GM18867 (cell line): ENCODE data around the gene CFDP1.
A peak's percentile ranks its signal among the peaks of the same experiment; 100 is the strongest.
"Not testable (repeated sequence)": the region's sequence is repeated elsewhere in the genome, so short reads cannot be mapped to it uniquely, and the experiment has no call there.

Experiments
- ATAC-seq: cut with Tn5 transposase; IDR thresholded peaks from one replicate; pipeline ENCODE4 v1.9.1; 2021; ENCODE audit warnings: mild to moderate bottlenecking, moderate library complexity; ENCODE audit not compliant: unreplicated experiment

CFDP1 gene

DNA sequence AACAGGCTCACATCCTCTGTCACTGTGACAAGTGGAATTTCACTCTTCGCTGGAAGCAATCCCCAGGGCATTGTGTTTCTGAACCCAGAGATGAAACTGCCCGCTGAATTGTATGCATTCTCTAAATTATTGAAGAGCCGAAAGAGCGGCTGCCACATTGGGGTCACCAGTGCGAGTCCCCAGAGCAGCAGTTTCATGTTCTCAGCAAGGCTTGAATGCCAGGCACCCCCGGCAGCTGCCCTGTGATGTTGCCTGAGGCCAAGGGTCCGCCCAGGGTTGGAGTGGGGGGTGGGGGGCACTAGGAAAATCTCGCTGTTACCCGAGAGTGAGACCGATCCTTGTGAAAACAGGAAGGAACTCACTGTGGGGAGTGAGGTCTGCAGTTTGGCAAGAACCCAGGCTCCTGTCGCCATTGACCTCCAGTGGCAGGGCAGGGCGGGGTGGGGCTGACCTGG, 161.2 kb downstream of the CFDP1 start:
- ATAC-seq, result no peak

DNA sequence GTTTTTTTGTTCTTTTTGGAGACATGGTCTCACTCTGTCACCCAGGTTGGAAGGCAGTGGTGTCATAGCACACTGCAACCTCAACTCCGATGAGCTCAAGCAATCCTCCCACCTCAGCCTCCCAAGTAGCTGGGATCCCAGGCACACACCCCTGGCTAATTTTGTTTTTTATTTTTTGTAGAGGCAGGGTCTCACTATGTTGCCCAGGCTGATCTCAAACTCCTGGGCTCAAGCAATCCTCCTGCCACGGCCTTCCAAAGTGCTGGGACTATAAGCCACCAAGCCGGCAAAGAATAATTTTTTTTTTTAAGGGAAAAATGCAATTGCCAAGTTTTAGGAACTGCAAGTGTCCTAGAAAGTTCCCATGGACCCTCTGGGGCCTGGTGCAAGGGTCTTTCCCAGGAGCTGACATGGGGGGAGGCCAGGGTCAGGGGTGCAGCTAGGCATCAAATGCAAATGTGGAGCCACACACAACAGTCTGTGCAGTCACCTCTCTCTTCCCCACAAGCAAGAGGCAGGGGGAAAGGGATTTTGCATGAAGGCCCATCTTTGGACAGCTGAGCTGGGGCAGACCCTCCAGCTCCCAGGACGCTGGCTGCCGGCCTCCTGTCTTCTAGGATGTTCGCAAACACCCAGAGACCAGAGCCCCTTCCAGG, 161.7 kb downstream of the CFDP1 start:
- ATAC-seq, result no peak

DNA sequence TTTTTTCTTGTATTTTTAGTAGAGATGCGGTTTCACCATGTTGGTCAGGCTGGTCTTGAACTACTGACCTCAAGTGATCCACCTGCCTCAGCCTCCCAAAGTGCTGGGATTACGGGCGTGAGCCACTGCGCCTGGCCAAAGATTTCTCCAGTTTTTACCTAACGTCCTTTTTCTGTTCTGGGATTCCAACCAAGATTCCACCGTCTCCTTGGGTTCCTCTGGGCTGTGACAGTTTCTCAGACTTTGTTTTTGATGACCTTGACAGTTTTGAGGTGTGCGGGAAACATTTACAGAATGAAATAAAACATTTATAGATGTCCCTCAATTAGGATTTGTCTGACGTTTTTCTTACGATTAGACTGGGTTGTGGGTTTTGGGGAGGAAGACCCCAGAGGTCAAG, 163.9 kb downstream of the CFDP1 start:
- ATAC-seq, result not testable (repeated sequence)

DNA sequence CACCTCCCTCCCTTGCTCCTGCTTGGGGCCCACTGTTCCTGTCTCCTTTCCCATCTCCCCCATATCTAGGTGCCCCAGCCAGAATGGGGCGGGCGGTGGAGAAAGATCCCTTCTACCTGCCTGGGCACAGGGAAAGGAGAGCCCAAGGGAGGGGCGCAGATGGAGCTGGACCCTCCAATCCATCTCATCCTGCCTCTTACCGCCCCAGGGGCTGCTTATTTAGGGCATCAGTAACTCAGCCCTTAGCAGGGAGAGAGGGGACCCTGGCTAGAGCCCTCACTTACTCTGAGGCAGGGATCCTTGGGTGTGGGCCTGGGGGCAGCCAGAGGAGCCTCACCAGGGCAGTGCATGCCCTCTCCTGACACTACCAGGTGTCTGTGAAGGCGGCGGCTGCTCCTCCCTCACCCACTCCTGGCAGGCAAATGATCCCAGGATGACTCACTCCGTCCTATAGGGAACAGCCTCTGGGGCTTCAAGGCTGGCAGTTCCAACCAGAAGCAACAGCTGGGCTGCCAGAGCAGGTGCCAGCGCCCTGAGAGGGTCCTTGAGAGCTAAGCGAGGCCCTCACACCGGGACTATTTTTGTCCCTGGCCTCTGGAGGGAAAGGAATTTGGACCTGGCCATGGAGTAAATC, 165.6 kb downstream of the CFDP1 start:
- ATAC-seq, result no peak

DNA sequence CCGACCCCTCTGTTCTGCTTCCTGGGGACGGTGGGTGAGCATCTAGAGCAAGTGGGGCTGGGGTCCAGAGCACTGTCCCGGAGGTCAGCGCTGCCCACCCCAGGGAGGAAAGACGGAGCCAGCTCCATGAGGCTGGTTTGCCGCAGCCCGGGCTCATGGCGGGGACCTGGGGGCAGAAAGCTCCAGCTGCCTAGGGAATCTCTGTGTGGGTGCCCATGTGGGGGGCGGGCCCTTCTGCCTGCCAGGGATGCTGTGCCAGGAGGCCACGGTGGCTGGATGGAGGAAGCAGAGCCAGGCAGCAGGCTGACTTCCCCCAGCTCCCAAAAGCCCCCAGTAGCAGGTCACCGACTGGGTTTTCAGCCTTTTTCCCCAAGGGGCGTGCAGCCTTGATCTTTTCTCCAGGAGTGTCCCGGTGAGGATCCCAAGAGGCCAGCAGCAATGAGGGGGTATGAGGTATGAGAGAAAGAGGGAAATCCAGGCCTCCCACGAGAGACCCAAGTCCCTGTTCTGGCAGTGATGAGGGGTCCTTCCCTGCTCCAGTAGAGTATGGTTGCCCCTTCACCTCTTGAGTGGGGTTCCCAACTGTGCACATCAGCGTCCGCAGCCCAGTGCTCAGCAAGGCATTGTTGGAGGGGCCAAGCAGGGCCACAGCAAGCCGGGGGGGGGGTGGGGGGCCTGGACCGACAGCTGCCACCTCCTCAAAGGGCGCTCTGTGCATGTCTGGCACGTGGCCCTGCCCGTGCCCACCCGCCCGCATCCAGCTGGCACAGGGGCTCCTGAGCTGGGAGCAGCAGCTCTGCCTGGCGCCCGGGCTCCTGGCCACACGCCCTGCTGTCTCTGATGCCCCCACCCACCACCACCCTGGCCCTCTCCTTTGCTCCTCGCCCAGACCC, 166.3 kb downstream of the CFDP1 start:
- ATAC-seq, result no peak

DNA sequence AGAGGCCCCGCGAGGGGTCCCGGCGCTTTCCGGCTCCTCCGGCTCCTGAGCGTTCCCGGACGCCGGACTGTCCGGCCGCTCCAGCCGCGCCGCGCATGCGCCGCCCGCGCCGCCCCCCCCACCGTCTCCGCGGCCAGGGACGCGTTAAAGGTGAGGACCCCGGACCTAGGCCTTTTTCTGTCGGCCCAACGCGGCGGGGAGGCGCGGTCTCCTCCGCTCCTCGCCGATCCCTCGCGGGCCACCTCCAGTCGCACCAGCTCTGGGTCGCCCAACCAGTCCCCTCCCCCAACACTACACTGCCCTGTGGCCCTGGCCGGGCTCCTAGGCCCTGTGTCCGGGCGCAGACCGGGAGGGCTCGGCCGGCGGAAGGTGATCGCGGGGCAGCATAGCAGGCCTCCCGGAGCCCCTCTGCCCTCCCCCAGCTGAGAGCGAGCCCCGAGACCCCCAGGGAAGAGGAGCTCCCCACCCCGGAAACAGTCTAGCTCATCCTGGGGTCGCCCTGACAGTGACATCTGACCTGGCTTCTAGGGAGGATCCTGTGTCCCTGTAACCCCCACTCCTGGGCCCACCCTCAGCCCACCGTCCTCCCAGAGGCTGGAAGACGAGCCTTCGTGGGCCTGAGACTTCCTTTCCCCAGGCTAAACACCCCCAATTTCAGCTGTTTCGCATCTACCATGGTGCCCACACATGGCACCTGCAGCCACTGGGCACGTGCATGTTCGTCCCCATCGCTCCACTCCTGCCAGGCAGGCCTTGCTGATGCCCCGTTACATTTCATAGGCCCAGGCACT, 167.2 kb downstream of the CFDP1 start:
- ATAC-seq, result peak; percentile 76

DNA sequence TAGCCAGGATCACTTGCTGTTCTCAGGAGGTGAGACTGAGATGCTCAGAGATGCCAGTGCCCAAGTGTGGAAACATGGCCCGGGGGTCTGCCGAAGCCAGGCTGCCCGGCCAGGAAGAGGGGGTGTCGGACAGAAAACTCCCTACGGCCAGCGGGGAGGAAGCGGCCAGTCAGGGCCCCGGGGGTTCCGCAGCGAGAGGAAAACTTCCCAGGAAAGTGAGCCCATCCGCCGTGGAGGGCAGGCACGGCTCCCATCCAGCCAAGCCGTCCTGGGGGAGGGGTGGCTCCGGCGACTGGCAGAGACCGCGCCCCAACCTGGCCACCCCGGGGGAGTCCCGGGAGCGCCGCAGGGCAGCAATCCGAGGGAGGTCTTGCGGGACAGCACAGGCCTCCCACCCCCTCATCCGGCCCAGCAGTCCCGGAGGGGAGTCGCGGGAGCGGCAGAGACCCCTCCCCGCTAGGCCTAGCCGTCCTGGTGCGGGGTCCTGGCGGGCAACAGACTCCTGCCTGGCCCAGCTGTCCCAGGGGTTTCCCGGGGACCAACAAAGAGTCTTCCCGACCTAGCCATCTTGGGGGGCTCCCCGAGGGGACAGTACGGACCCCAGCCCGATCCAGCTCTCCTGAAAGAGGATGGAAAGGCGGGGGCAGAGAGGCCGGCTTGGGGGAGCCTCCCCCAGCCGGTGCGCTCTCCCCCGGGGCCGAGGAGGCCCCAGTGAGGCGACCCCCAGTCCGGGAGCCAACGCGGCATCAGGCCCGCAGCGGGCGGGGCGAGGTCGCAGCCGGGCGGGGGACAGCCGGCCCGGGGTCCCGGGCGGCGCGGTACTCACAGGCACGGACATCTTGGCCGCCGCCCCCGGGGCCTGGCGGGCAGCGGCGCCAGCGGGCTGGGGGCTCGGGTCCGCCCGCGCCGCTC, 168.0 kb downstream of the CFDP1 start:
- peak; percentile 13 for ATAC-seq

DNA sequence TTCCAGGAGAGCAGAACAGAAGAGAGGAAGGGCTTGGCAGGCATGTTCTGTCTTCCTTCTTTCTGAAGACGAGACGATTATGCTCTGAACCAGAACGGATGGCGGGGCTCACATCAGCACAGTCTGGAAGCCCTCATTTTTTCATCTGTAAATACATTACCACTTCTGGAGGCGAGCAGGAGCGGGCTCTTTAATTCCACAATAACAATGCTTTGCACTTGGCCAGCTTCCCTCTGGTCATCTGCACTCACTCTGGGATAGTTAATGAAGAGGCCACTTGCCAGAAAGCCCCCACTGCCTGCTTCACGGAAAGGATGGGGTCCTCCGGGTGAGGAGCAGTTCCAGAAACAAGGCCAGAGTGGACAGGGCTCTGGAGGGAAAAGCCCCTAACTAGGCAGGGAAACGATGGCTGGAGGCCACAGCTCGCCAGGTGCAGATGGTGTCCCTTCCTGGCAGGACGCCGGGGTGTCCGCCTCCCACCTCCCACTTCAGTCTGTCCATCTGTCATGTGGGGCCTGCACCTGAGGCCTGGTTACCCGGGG, 168.8 kb downstream of the CFDP1 start:
- ATAC-seq, result no peak

DNA sequence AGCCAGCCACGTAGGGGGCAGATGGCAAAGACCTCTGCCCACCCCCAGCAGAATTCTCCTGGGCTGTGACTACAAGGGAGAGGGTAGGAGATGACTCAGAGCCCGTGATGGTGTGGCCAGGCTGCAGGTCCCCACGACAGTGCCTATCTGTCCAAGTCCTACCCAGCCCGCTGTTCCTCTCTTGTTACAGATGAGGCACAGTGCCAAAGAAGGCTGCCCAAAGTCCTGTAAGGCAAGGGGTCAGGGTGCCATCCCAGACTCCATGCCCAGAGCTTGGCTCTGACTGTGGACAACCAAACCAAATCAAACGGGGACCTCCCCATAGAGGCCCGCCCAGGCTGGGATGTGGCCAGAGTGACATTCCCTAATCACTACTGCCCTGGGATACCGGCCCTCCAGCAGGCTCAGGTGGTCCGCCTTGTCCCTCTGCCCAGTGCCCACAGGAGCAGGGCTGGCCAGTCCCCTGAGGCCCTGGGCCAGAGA, 169.3 kb downstream of the CFDP1 start:
- ATAC-seq, result no peak

DNA sequence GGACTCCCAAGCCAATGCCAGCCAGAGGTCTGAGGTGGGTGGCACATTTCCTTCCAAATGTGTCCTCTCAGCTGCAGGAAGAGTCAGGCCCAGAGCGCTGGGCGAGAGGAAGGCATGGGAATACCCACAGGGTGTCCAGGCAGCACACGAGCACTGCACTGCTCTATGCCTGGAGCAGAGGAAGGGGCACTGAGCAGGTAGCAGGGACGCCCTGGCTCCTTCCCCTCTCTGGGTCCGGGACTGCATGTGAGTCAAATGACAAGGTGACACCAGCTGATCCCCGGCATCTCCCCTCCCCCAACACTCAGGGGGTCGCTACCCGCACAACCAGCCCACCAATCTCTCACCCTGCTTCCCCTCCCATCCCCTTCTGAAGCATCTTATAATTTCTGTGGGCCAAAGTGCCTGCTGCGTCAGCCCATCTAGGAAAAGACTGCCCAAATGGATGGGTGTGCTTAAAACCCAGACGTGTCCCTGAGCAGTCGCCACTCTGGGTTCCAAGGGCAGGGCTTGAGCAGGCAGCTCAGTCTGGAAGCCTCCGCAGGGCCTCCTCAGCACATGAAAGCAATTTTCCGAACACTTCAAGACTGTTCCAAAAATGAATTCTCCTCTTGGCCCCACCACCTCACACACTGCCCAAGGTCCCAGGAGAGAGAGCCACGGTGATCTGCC, 169.9 kb downstream of the CFDP1 start:
- ATAC-seq, result no peak

DNA sequence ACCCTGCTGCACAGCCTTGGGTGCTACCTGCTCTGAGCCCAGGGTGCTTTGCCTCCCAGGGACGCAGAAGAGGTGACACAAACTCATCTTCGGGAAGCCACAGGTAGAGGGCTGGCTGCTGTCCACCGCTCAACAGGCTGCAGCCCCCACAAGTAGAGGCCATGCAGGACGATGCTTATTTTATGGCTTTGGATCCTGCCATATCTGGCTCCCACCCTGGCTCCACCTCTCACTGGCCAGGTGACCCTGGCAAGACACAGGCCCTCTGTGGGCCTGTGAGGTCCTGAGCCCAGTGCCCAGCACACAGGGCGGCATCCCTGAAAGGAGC, 170.5 kb downstream of the CFDP1 start:
- ATAC-seq, result no peak

DNA sequence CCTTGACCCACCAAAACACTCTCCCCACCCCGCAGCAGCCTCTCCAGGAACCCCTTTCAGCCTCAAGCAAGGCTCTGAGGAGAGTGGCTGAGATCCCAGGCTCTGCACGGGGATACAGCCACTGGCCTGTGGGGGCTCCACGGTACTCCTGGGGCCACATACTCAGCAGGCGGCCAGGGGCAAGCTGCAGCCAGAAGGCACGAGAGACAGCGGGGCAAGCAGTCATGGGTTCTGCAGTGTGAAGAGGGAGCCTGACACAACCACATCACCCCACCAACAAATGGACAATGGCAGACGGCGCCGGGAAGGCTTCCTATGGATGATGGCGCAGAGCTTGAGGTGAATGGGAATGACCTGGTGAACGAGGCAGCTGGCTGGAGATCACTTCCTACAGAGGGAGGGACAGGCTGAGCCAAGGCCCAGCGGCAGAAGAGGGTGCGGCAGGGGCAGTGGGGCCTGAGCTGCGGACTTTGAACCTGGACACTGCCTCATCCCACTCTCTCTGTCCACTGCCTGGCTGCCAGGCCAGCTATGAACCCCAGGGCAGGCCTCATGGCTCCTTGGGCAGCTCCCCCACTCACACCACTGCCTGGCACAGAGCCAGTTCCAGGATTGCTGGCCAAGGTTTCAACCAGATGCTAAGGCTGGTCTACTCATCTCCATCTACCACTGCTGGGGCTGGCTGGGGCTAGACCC, 171.1 kb downstream of the CFDP1 start:
- ATAC-seq, result no peak

DNA sequence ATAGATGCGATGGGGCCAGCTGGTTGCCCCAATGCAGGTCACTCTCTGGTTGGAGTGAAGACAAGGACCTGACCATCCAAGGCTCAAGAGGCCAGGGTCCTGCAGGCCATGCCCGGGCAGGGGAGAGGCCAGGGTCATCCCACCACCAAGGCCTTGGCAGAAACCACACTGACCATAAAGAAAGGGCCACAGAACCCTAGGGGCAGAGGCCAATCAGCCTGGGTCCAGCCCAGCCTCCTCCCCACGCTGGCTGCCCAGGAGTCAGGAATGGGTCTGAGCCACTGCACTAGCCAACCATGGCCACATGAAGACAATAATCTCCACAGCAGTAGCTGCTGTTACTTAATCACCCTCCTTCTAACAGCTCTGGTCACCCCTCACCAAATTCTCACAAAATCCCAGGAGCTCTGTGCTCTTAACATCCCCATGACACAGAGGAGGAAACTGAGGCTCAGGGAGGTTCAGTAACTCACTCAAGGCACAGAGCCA, 171.7 kb downstream of the CFDP1 start:
- ATAC-seq, result no peak

DNA sequence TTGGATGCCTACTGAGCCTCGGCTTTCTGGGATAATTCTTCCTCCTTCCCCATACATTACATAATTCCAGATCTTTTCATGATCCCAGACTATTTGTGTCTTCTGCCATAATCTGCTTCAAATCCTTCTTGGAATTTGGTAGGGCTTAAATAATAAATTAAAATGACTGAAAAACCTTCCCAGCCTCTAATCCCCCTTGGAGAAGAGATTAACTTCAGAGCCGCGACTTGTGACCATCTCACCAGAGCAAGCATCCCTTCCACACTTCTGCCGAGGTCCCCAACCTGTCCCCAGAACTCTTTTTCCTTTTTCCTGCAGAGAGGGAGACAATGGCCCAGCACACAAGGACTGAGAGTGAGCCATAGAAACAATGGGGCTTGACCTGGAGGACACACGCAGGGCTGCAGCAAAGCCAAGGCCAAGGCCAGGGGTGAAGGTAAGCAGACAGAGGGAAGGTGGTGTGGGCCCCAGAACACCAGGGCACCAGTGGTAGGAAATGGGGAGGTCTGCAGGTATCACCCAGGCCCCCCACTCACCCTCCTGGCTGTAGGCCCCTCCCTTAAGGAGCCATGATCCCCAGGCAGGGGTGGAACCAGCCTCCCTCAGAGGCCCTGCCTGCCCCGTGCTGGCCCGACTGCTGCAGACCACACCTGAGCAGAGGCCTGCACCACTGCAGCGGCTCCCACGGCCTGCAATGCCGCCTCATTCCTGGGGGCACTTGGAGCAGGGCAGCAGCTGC, 172.3 kb downstream of the CFDP1 start:
- ATAC-seq, result no peak

DNA sequence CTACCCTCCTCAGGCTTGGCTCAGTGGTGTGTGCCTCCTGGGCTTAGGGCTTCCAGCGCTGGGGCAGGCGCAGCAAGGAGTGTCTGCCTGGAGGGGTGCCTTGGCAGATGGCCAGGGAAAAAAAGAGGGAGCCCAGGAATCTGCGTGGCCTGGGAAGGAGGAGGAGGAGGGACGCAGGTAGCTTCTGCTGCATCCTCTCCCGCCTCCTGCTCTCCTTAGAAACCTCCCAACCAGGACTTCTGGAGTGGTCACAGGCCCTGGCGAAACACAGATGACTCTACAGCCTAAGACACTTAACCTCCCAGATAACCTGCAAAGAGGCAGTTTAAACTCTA, 174.5 kb downstream of the CFDP1 start:
- ATAC-seq, result no peak

DNA sequence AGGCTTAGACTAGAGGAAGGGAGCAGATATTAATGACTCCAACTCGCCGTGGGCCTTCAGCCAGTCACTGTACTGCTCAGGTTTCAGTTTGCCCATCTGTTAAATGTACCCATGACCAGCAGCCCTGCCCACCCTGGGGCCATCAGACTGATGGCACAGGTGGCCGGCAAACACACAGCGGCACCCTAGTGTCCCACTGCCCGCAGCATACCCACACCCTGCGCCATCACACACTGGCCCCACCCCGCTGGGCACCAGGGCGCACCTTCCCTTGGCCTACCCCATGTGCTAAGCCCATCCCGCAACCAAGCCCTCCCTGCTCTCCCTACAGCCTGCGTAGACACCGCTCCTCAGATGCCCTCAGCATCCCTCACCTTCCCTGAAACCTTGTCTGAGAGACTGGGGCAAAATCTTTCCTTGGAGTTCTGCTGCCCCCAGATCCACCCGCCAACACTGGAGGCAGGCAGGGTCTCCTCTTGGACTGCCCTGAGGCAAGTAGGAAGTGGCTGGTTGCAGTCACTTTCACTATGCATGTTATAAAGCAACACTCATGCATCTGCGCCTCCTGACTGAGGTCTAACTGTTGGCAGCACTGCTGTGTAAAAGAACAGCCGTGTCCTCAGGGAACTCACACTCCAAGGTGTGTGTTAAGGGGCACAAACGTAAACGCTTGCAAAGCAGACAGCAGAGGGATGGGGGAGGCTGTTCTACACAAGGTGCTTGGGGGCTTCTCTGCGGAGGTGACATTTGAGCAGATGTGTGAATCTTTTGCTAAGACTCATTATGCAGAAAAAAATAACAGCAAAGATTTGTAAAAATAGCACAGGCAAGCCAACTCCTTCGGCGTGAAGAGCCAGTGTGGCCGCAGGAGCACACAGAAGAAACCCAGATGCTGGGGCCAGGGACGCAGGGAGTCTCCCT, 175.2 kb downstream of the CFDP1 start:
- no peak for ATAC-seq
